HEK293 (cell line): Measurements from ENCODE around the gene TRAF3IP3.
A peak's percentile ranks its signal among the peaks of the same experiment; 100 is the strongest.

Experiments
- BCL11B ChIP-seq: fragments of 450-650 bp; formaldehyde crosslinking; IDR thresholded peaks from 2 replicates; pipeline ENCODE4 v1.5.1; 2016; ENCODE audit warnings: low read depth, missing biosample characterization, missing genetic modification characterization
- FEZF1 ChIP-seq: fragments of 450-650 bp; formaldehyde crosslinking; IDR thresholded peaks from 2 replicates; pipeline ENCODE4 v1.5.1; 2016; ENCODE audit warnings: missing biosample characterization, missing genetic modification characterization
- HOXD13 ChIP-seq: sonication (generic); formaldehyde crosslinking; IDR thresholded peaks from 2 replicates; pipeline ENCODE4 v1.8.0; 2022; ENCODE audit warnings: missing genetic modification reagents, borderline replicate concordance
- IKZF3 ChIP-seq: fragments of 450-650 bp; IDR thresholded peaks from 2 replicates; pipeline ENCODE4 v1.5.0; 2018; ENCODE audit warnings: missing biosample characterization, mild to moderate bottlenecking, missing genetic modification characterization, moderate library complexity
- KLF7 ChIP-seq: fragments of 450-650 bp; formaldehyde crosslinking; IDR thresholded peaks from 2 replicates; pipeline ENCODE4 v1.5.1; 2016; ENCODE audit warnings: missing biosample characterization, missing genetic modification characterization, borderline replicate concordance
- KLF8 ChIP-seq: fragments of 450-650 bp; formaldehyde crosslinking; IDR thresholded peaks from 2 replicates; pipeline ENCODE4 v1.5.1; 2016; ENCODE audit warnings: missing biosample characterization, missing genetic modification characterization
- OVOL3 ChIP-seq: fragments of 450-650 bp; formaldehyde crosslinking; IDR thresholded peaks from 2 replicates; pipeline ENCODE4 v1.5.1; 2016; ENCODE audit warnings: missing biosample characterization, missing genetic modification characterization
- PATZ1 ChIP-seq: fragments of 450-650 bp; formaldehyde crosslinking; IDR thresholded peaks from 2 replicates; pipeline ENCODE4 v1.5.1; 2016; ENCODE audit warnings: missing biosample characterization, missing genetic modification characterization
- RBAK ChIP-seq: fragments of 450-650 bp; formaldehyde crosslinking; IDR thresholded peaks from 2 replicates; pipeline ENCODE4 v1.5.1; 2016; ENCODE audit warnings: missing biosample characterization, missing genetic modification characterization
- TRIM28 ChIP-seq: IDR thresholded peaks from 2 replicates; pipeline ENCODE4 v1.6.1; 2011; ENCODE audit warnings: low read length, control low read depth, borderline replicate concordance
- ZBTB10 ChIP-seq: fragments of 450-650 bp; formaldehyde crosslinking; IDR thresholded peaks from 2 replicates; pipeline ENCODE4 v1.5.1; 2016; ENCODE audit warnings: missing biosample characterization, missing genetic modification characterization
- ZBTB20 ChIP-seq: fragments of 450-650 bp; formaldehyde crosslinking; IDR thresholded peaks from 2 replicates; pipeline ENCODE4 v1.5.1; 2016; ENCODE audit warnings: missing biosample characterization, missing genetic modification characterization
- ZFP3 ChIP-seq: fragments of 450-650 bp; formaldehyde crosslinking; IDR thresholded peaks from 2 replicates; pipeline ENCODE4 v1.5.1; 2016; ENCODE audit warnings: low read depth, missing biosample characterization, missing genetic modification characterization
- ZIC2 ChIP-seq: fragments of 450-650 bp; formaldehyde crosslinking; IDR thresholded peaks from 2 replicates; pipeline ENCODE4 v1.5.1; 2016; ENCODE audit warnings: missing biosample characterization, missing genetic modification characterization
- ZNF202 ChIP-seq: fragments of 450-650 bp; formaldehyde crosslinking; IDR thresholded peaks from 2 replicates; pipeline ENCODE4 v1.5.1; 2016; ENCODE audit warnings: missing biosample characterization, missing genetic modification characterization, borderline replicate concordance
- ZNF211 ChIP-seq: fragments of 450-650 bp; formaldehyde crosslinking; IDR thresholded peaks from 2 replicates; pipeline ENCODE4 v1.5.1; 2016; ENCODE audit warnings: low read depth, missing biosample characterization, missing genetic modification characterization
- ZNF26 ChIP-seq: fragments of 450-650 bp; formaldehyde crosslinking; IDR thresholded peaks from 2 replicates; pipeline ENCODE4 v1.5.1; 2016; ENCODE audit warnings: missing biosample characterization, missing genetic modification characterization
- ZNF274 ChIP-seq, 2 experiments: fragments of 200-500 bp in 1 of 2; fragments of 450-650 bp in 1 of 2; sonication (Bioruptor generic) in 1 of 2; formaldehyde crosslinking in 1 of 2; IDR thresholded peaks; 2 replicates each; pipeline versions ENCODE4 v1.5.1 to v1.6.1; 2014 to 2016; ENCODE audit warnings: borderline replicate concordance in 1 of 2, inconsistent platforms in 1 of 2, low read length in 1 of 2, missing biosample characterization in 1 of 2, missing genetic modification characterization in 1 of 2
- ZNF354C ChIP-seq: fragments of 450-650 bp; formaldehyde crosslinking; IDR thresholded peaks from 2 replicates; pipeline ENCODE4 v1.5.1; 2016; ENCODE audit warnings: missing biosample characterization, missing genetic modification characterization, low read depth, borderline replicate concordance
- ZNF366 ChIP-seq: fragments of 450-650 bp; formaldehyde crosslinking; conservative IDR thresholded peaks from 2 replicates; pipeline ENCODE4 v1.5.1; 2016; ENCODE audit warnings: missing biosample characterization, missing genetic modification characterization
- ZNF394 ChIP-seq: fragments of 450-650 bp; formaldehyde crosslinking; IDR thresholded peaks from 2 replicates; pipeline ENCODE4 v1.5.1; 2016; ENCODE audit warnings: missing biosample characterization, missing genetic modification characterization, mild to moderate bottlenecking, moderate library complexity, borderline replicate concordance
- ZNF416 ChIP-seq: fragments of 450-650 bp; formaldehyde crosslinking; IDR thresholded peaks from 2 replicates; pipeline ENCODE4 v1.5.1; 2016; ENCODE audit warnings: missing biosample characterization, missing genetic modification characterization
- ZNF423 ChIP-seq: fragments of 450-650 bp; formaldehyde crosslinking; IDR thresholded peaks from 2 replicates; pipeline ENCODE4 v1.5.1; 2016; ENCODE audit warnings: missing biosample characterization, missing genetic modification characterization
- ZNF473 ChIP-seq: fragments of 450-650 bp; formaldehyde crosslinking; IDR thresholded peaks from 2 replicates; pipeline ENCODE4 v1.5.1; 2017; ENCODE audit warnings: missing biosample characterization, missing genetic modification characterization
- ZNF488 ChIP-seq: fragments of 450-650 bp; formaldehyde crosslinking; IDR thresholded peaks from 2 replicates; pipeline ENCODE4 v1.5.1; 2016; ENCODE audit warnings: missing biosample characterization, missing genetic modification characterization
- ZNF548 ChIP-seq: fragments of 450-650 bp; formaldehyde crosslinking; IDR thresholded peaks from 2 replicates; pipeline ENCODE4 v1.5.1; 2016; ENCODE audit warnings: missing biosample characterization, missing genetic modification characterization
- ZNF558 ChIP-seq: fragments of 450-650 bp; formaldehyde crosslinking; IDR thresholded peaks from 2 replicates; pipeline ENCODE4 v1.5.1; 2016; ENCODE audit warnings: missing biosample characterization, missing genetic modification characterization
- ZNF580 ChIP-seq: fragments of 450-650 bp; formaldehyde crosslinking; IDR thresholded peaks from 2 replicates; pipeline ENCODE4 v1.5.1; 2016; ENCODE audit warnings: missing biosample characterization, missing genetic modification characterization
- ZNF76 ChIP-seq: fragments of 450-650 bp; formaldehyde crosslinking; IDR thresholded peaks from 2 replicates; pipeline ENCODE4; 2016; ENCODE audit warnings: low read depth, missing biosample characterization, missing genetic modification characterization, borderline replicate concordance
- ZNF791 ChIP-seq: fragments of 450-650 bp; formaldehyde crosslinking; IDR thresholded peaks from 2 replicates; pipeline ENCODE4 v1.5.1; 2016; ENCODE audit warnings: missing biosample characterization, missing genetic modification characterization
- ZSCAN16 ChIP-seq: fragments of 450-650 bp; formaldehyde crosslinking; IDR thresholded peaks from 2 replicates; pipeline ENCODE4 v1.5.1; 2016; ENCODE audit warnings: missing biosample characterization, missing genetic modification characterization
- ZSCAN5A ChIP-seq: fragments of 450-650 bp; formaldehyde crosslinking; IDR thresholded peaks from 2 replicates; pipeline ENCODE4 v1.5.1; 2016; ENCODE audit warnings: missing biosample characterization, missing genetic modification characterization

TRAF3IP3 gene

GRCh38 chr1:209747580-209748262 lies 8.1 kb upstream of the TRAF3IP3 start (continued):
- no peak for TF ChIP-seq ZNF488 (tag by site-specific recombination)
- no peak for TF ChIP-seq ZNF473 (tag by site-specific recombination)
- peak; percentile 75 for TF ChIP-seq PATZ1
- no peak for TF ChIP-seq ZNF26 (tag by site-specific recombination)
- peak; percentile 46; the same call in 1 of the 2 replicates for TF ChIP-seq ZIC2 (tag by site-specific recombination)
- no peak for TF ChIP-seq IKZF3 (tag by site-specific recombination)
- TF ChIP-seq ZSCAN5A (tag by site-specific recombination) = no peak
- TF ChIP-seq TRIM28 = peak; percentile 91
- TF ChIP-seq ZNF76 (tag by site-specific recombination) = no peak
- TF ChIP-seq ZNF202 (tag by site-specific recombination) = no peak
- TF ChIP-seq OVOL3 (tag by site-specific recombination) = no peak
- TF ChIP-seq ZBTB10 (tag by site-specific recombination) = no peak; the same call in 1 of the 2 replicates
- TF ChIP-seq KLF7 (tag by site-specific recombination) = no peak
- no peak for TF ChIP-seq ZNF274 (IDR thresholded peaks at IDR 0.05; ENCODE audit: low read length)
- TF ChIP-seq ZNF274 (tag by site-specific recombination; IDR thresholded peaks at IDR 0.05; ENCODE audit: borderline replicate concordance) = no peak
- TF ChIP-seq ZFP3 = no peak
- peak; percentile 60; the same call in 1 of the 2 replicates for TF ChIP-seq ZNF394 (tag by site-specific recombination)
- TF ChIP-seq ZNF366 (tag by site-specific recombination) = no peak
- TF ChIP-seq ZSCAN16 (tag by site-specific recombination) = no peak
- TF ChIP-seq HOXD13 (CRISPR knock-in tag) = no peak
- TF ChIP-seq ZNF791 = no peak
- TF ChIP-seq ZNF416 (tag by site-specific recombination) = no peak
- TF ChIP-seq BCL11B = no peak
- TF ChIP-seq ZNF548 (tag by site-specific recombination) = no peak
- TF ChIP-seq ZBTB20 (tag by site-specific recombination) = no peak; the same call in 1 of the 2 replicates
- TF ChIP-seq ZNF580 (tag by site-specific recombination) = peak; percentile 95
- no peak for TF ChIP-seq RBAK (tag by site-specific recombination)
- TF ChIP-seq ZNF354C (tag by site-specific recombination) = no peak
- TF ChIP-seq ZNF423 = no peak
- TF ChIP-seq KLF8 = peak; percentile 78
- peak; percentile 88 for TF ChIP-seq FEZF1 (tag by site-specific recombination)
- TF ChIP-seq ZNF558 = no peak
- no peak for TF ChIP-seq ZNF211 (tag by site-specific recombination)
